K562 (cell line): ENCODE results near the gene PHF19.

Source experiments
- DPF2 ChIP-seq: fragments of 450-650 bp; IDR thresholded peaks from 2 replicates; pipeline ENCODE4 v1.6.1; 2016
- TOE1 ChIP-seq, 2 experiments: fragments of 450-650 bp in 1 of 2; sonication (generic) in 1 of 2; formaldehyde crosslinking in 1 of 2; IDR thresholded peaks; 2 replicates each; pipeline versions ENCODE4 v1.7.1 to v1.8.0; 2016 to 2022; ENCODE audit warnings: borderline replicate concordance in 2 of 2, mild to moderate bottlenecking in 2 of 2, antibody characterized with exemption in 1 of 2, inconsistent platforms in 1 of 2, low read depth in 1 of 2, missing genetic modification reagents in 1 of 2, moderate library complexity in 1 of 2
- ZNF274 ChIP-seq: IDR thresholded peaks from 2 replicates; pipeline ENCODE4 v1.6.1; 2011; ENCODE audit warnings: low read depth, mild to moderate bottlenecking, low read length, moderate library complexity, borderline replicate concordance
- TF ChIP-seq, protein P1 (sequence below), 2 experiments: IDR thresholded peaks; 2 replicates each; pipeline ENCODE4 v1.6.1; 2011; ENCODE audit warnings: borderline replicate concordance in 1 of 2, control low read depth in 1 of 2, low read depth in 1 of 2, low read length in 1 of 2, mild to moderate bottlenecking in 1 of 2, mixed read lengths in 1 of 2, moderate library complexity in 1 of 2; ENCODE audit not compliant: insufficient read depth in 1 of 2, insufficient read length in 1 of 2, poor library complexity in 1 of 2, severe bottlenecking in 1 of 2; ENCODE audit errors: extremely low read depth in 1 of 2
- TF ChIP-seq, protein P2 (sequence below): fragments of 150-350 bp; conservative IDR thresholded peaks from 2 replicates; pipeline ENCODE4 v1.6.1; 2014; ENCODE audit warnings: low read length
- TF ChIP-seq, protein P3 (sequence below): fragments of 250-450 bp; sonication (Bioruptor Pico); IDR thresholded peaks from 2 replicates; pipeline ENCODE4 v1.8.0; 2022; ENCODE audit warnings: moderate library complexity, mild to moderate bottlenecking, inconsistent platforms

DNA sequence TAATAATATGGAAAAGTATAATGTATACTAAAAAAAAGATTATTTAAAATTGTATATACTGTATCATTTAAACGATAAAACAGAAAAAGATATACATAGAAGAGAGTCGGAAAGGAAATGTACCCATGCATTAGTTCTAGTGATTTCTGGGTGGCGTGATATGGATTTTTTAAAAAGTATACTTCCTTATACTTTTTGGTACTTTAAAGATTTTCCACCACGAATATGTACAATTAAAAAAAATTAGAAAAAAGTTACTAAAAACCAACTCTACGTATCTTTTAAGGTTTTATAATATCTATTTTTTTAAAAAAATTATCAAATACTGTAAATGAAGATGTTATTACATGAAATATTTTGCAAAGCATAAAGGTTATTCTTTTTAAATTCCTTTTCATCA lies 12.3 kb downstream of the PHF19 start:
- TF ChIP-seq ZNF274 (no peak), DPF2 (no peak), TOE1 (IDR thresholded peaks at IDR 0.05; ENCODE audit: borderline replicate concordance) (no peak), TOE1 (CRISPR knock-in tag; IDR thresholded peaks at IDR 0.05; ENCODE audit: borderline replicate concordance, low read depth) (no peak)
- TF ChIP-seq, protein P1, sequence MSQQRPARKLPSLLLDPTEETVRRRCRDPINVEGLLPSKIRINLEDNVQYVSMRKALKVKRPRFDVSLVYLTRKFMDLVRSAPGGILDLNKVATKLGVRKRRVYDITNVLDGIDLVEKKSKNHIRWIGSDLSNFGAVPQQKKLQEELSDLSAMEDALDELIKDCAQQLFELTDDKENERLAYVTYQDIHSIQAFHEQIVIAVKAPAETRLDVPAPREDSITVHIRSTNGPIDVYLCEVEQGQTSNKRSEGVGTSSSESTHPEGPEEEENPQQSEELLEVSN (IDR thresholded peaks at IDR 0.05; ENCODE audit: borderline replicate concordance in 1 of 2, extremely low read depth in 1 of 2, insufficient read depth in 1 of 2, insufficient read length in 1 of 2, low read depth in 1 of 2, low read length in 1 of 2, poor library complexity in 1 of 2, severe bottlenecking in 1 of 2), result no peak
- TF ChIP-seq, protein P2, sequence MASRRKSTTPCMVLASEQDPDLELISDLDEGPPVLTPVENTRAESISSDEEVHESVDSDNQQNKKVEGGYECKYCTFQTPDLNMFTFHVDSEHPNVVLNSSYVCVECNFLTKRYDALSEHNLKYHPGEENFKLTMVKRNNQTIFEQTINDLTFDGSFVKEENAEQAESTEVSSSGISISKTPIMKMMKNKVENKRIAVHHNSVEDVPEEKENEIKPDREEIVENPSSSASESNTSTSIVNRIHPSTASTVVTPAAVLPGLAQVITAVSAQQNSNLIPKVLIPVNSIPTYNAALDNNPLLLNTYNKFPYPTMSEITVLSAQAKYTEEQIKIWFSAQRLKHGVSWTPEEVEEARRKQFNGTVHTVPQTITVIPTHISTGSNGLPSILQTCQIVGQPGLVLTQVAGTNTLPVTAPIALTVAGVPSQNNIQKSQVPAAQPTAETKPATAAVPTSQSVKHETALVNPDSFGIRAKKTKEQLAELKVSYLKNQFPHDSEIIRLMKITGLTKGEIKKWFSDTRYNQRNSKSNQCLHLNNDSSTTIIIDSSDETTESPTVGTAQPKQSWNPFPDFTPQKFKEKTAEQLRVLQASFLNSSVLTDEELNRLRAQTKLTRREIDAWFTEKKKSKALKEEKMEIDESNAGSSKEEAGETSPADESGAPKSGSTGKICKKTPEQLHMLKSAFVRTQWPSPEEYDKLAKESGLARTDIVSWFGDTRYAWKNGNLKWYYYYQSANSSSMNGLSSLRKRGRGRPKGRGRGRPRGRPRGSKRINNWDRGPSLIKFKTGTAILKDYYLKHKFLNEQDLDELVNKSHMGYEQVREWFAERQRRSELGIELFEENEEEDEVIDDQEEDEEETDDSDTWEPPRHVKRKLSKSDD, result no peak
- TF ChIP-seq, protein P3, sequence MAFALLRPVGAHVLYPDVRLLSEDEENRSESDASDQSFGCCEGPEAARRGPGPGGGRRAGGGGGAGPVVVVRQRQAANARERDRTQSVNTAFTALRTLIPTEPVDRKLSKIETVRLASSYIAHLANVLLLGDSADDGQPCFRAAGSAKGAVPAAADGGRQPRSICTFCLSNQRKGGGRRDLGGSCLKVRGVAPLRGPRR (CRISPR knock-in tag), result no peak
